ENCODE measurements around the gene ZNF385C. TPM values are rescaled to one million over a fixed set of nuclear protein-coding genes. Genes with fewer than 3 reads are reported as not detected.

ZNF385C gene
- total RNA-seq, 1 experiment from 2014 or later = 3.7 TPM

DNA sequence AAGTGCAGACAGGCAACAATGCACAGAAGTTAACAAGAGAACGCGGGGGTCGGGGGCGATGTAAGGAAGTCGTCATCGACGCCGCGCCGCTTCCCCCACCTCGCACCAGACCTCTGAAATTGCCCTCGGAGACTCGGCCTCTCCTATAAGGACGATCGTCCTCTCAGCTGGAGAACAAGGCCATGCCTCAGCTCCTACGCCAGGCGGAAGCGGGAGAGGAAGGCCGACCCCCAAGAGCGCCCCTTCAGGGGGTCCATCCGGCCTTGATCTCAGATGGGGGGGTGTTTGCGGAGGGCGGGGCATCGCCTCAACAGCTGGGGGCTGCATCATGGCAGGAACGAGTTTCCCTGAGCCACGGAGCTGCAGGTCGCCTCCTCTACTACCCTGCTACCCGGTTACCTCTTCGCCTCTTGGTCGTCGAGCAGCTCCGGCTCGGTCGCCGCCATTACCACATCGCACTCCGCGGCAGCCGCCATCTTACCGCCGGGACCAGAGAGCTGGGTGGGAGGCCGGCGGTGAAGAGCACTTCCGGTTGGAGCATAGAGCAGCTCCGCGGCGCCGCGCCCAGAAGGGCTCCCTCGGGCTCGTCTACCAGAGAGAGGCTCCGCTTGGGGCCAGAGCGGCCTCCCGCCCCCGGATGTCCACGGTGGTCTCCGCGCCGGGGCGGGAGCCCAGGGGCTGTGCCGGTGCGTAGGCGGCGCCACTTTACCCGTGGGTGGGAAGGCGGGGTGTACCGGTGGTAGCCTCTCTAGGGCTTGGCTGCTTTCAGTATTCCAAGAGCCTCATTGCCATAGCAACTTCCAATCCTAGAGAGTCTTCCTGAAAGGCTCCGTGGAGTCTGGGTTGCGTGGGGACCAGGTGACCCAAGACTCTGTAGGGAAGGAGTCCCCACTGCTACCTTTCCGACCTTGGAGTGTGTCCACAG, 81.1 kb downstream of the ZNF385C start, which contains the start of gene DNAJC7 (continued):
- no peak for TF ChIP-seq NR3C1 (CRISPR knock-in tag; conservative IDR thresholded peaks at IDR 0.05; ENCODE audit: low read depth)
- TF ChIP-seq ZNF219 (CRISPR knock-in tag; IDR thresholded peaks at IDR 0.05; ENCODE audit: borderline replicate concordance) = no peak
- no peak; the same call in 1 of the 2 replicates for TF ChIP-seq NFYB (CRISPR knock-in tag; conservative IDR thresholded peaks at IDR 0.05; ENCODE audit: low read depth)
- TF ChIP-seq, protein P1, sequence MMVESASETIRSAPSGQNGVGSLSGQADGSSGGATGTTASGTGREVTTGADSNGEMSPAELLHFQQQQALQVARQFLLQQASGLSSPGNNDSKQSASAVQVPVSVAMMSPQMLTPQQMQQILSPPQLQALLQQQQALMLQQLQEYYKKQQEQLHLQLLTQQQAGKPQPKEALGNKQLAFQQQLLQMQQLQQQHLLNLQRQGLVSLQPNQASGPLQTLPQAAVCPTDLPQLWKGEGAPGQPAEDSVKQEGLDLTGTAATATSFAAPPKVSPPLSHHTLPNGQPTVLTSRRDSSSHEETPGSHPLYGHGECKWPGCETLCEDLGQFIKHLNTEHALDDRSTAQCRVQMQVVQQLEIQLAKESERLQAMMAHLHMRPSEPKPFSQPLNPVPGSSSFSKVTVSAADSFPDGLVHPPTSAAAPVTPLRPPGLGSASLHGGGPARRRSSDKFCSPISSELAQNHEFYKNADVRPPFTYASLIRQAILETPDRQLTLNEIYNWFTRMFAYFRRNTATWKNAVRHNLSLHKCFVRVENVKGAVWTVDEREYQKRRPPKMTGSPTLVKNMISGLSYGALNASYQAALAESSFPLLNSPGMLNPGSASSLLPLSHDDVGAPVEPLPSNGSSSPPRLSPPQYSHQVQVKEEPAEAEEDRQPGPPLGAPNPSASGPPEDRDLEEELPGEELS (CRISPR knock-in tag; IDR thresholded peaks at IDR 0.05) = peak; percentile 78; the same call in 1 of the 2 replicates
- TF ChIP-seq, protein P2, sequence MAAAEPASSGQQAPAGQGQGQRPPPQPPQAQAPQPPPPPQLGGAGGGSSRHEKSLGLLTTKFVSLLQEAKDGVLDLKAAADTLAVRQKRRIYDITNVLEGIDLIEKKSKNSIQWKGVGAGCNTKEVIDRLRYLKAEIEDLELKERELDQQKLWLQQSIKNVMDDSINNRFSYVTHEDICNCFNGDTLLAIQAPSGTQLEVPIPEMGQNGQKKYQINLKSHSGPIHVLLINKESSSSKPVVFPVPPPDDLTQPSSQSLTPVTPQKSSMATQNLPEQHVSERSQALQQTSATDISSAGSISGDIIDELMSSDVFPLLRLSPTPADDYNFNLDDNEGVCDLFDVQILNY (CRISPR knock-in tag; IDR thresholded peaks at IDR 0.05) = peak; percentile 83; the same call in 1 of the 2 replicates
- TF ChIP-seq, protein P3, sequence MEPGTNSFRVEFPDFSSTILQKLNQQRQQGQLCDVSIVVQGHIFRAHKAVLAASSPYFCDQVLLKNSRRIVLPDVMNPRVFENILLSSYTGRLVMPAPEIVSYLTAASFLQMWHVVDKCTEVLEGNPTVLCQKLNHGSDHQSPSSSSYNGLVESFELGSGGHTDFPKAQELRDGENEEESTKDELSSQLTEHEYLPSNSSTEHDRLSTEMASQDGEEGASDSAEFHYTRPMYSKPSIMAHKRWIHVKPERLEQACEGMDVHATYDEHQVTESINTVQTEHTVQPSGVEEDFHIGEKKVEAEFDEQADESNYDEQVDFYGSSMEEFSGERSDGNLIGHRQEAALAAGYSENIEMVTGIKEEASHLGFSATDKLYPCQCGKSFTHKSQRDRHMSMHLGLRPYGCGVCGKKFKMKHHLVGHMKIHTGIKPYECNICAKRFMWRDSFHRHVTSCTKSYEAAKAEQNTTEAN (CRISPR knock-in tag; IDR thresholded peaks at IDR 0.05) = peak; percentile 73; the same call in 1 of the 2 replicates
- TF ChIP-seq, protein P4, sequence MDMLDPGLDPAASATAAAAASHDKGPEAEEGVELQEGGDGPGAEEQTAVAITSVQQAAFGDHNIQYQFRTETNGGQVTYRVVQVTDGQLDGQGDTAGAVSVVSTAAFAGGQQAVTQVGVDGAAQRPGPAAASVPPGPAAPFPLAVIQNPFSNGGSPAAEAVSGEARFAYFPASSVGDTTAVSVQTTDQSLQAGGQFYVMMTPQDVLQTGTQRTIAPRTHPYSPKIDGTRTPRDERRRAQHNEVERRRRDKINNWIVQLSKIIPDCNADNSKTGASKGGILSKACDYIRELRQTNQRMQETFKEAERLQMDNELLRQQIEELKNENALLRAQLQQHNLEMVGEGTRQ (CRISPR knock-in tag; IDR thresholded peaks at IDR 0.05) = no peak
- TF ChIP-seq, protein P5, sequence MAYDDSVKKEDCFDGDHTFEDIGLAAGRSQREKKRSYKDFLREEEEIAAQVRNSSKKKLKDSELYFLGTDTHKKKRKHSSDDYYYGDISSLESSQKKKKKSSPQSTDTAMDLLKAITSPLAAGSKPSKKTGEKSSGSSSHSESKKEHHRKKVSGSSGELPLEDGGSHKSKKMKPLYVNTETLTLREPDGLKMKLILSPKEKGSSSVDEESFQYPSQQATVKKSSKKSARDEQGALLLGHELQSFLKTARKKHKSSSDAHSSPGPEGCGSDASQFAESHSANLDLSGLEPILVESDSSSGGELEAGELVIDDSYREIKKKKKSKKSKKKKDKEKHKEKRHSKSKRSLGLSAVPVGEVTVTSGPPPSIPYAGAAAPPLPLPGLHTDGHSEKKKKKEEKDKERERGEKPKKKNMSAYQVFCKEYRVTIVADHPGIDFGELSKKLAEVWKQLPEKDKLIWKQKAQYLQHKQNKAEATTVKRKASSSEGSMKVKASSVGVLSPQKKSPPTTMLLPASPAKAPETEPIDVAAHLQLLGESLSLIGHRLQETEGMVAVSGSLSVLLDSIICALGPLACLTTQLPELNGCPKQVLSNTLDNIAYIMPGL (CRISPR knock-in tag; IDR thresholded peaks at IDR 0.05) = peak; percentile 94
- TF ChIP-seq, protein P6, sequence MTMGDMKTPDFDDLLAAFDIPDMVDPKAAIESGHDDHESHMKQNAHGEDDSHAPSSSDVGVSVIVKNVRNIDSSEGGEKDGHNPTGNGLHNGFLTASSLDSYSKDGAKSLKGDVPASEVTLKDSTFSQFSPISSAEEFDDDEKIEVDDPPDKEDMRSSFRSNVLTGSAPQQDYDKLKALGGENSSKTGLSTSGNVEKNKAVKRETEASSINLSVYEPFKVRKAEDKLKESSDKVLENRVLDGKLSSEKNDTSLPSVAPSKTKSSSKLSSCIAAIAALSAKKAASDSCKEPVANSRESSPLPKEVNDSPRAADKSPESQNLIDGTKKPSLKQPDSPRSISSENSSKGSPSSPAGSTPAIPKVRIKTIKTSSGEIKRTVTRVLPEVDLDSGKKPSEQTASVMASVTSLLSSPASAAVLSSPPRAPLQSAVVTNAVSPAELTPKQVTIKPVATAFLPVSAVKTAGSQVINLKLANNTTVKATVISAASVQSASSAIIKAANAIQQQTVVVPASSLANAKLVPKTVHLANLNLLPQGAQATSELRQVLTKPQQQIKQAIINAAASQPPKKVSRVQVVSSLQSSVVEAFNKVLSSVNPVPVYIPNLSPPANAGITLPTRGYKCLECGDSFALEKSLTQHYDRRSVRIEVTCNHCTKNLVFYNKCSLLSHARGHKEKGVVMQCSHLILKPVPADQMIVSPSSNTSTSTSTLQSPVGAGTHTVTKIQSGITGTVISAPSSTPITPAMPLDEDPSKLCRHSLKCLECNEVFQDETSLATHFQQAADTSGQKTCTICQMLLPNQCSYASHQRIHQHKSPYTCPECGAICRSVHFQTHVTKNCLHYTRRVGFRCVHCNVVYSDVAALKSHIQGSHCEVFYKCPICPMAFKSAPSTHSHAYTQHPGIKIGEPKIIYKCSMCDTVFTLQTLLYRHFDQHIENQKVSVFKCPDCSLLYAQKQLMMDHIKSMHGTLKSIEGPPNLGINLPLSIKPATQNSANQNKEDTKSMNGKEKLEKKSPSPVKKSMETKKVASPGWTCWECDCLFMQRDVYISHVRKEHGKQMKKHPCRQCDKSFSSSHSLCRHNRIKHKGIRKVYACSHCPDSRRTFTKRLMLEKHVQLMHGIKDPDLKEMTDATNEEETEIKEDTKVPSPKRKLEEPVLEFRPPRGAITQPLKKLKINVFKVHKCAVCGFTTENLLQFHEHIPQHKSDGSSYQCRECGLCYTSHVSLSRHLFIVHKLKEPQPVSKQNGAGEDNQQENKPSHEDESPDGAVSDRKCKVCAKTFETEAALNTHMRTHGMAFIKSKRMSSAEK (CRISPR knock-in tag; IDR thresholded peaks at IDR 0.05; ENCODE audit: borderline replicate concordance) = no peak
- peak; percentile 83; the same call in 1 of the 2 replicates for TF ChIP-seq FOXP1 (CRISPR knock-in tag; IDR thresholded peaks at IDR 0.05; ENCODE audit: borderline replicate concordance)
- TF ChIP-seq, protein P7, sequence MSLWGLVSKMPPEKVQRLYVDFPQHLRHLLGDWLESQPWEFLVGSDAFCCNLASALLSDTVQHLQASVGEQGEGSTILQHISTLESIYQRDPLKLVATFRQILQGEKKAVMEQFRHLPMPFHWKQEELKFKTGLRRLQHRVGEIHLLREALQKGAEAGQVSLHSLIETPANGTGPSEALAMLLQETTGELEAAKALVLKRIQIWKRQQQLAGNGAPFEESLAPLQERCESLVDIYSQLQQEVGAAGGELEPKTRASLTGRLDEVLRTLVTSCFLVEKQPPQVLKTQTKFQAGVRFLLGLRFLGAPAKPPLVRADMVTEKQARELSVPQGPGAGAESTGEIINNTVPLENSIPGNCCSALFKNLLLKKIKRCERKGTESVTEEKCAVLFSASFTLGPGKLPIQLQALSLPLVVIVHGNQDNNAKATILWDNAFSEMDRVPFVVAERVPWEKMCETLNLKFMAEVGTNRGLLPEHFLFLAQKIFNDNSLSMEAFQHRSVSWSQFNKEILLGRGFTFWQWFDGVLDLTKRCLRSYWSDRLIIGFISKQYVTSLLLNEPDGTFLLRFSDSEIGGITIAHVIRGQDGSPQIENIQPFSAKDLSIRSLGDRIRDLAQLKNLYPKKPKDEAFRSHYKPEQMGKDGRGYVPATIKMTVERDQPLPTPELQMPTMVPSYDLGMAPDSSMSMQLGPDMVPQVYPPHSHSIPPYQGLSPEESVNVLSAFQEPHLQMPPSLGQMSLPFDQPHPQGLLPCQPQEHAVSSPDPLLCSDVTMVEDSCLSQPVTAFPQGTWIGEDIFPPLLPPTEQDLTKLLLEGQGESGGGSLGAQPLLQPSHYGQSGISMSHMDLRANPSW (CRISPR knock-in tag; conservative IDR thresholded peaks at IDR 0.05; ENCODE audit: low read depth) = no peak
- TF ChIP-seq, protein P8, sequence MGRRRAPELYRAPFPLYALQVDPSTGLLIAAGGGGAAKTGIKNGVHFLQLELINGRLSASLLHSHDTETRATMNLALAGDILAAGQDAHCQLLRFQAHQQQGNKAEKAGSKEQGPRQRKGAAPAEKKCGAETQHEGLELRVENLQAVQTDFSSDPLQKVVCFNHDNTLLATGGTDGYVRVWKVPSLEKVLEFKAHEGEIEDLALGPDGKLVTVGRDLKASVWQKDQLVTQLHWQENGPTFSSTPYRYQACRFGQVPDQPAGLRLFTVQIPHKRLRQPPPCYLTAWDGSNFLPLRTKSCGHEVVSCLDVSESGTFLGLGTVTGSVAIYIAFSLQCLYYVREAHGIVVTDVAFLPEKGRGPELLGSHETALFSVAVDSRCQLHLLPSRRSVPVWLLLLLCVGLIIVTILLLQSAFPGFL (CRISPR knock-in tag; IDR thresholded peaks at IDR 0.05; ENCODE audit: borderline replicate concordance) = peak; percentile 24; the same call in 1 of the 2 replicates
- TF ChIP-seq, protein P9, sequence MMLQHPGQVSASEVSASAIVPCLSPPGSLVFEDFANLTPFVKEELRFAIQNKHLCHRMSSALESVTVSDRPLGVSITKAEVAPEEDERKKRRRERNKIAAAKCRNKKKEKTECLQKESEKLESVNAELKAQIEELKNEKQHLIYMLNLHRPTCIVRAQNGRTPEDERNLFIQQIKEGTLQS (CRISPR knock-in tag; conservative IDR thresholded peaks at IDR 0.05) = no peak
- no peak; the same call in 1 of the 2 replicates for TF ChIP-seq RELA (CRISPR knock-in tag; IDR thresholded peaks at IDR 0.05; ENCODE audit: borderline replicate concordance)
- TF ChIP-seq NR2C2 (CRISPR knock-in tag; IDR thresholded peaks at IDR 0.05) = no peak
- no peak for TF ChIP-seq ATF1 (CRISPR knock-in tag; IDR thresholded peaks at IDR 0.05)
- no peak for TF ChIP-seq PRRX2 (CRISPR knock-in tag; IDR thresholded peaks at IDR 0.05)
- no peak for TF ChIP-seq RORB (CRISPR knock-in tag; IDR thresholded peaks at IDR 0.05)
